ENCODE results near the gene HRCT1. TPM values are rescaled to one million over a fixed set of nuclear protein-coding genes. Genes with fewer than 3 reads are reported as not detected.

HRCT1 gene
- total RNA-seq, 3 donors from 2014 or later: 3.4 to 16.0 (median 12.8) TPM

GRCh38 chr9:35918780-35919179 lies 12.8 kb downstream of the HRCT1 start:
- H3K9me3 ChIP-seq: no peaks in the 10 kb centered on the region
- H3K4me1 ChIP-seq: peaks cover 7 to 9% of the 10 kb centered on the region in 2 donors
- intact Hi-C loops (cut with DNase I; ENCODE audit: low total_unique reads): no loop called here
- TF ChIP-seq POLR2AphosphoS5 (IDR thresholded peaks at IDR 0.05): no peak
- TF ChIP-seq POLR2A (IDR thresholded peaks at IDR 0.05): no peak
- TF ChIP-seq CTCF (IDR thresholded peaks at IDR 0.05): no peak
- H3K4me3 ChIP-seq: no peak overlapping the region
- H3K27me3 ChIP-seq: no peaks in the 10 kb centered on the region
- H3K36me3 ChIP-seq: no peaks in the 10 kb centered on the region
- DNase-seq (ENCODE audit: low spot score in 2 of 2): no peak
- H3K27ac ChIP-seq: peak overlapping the region; percentile 15 to 61

- H3K4me3 ChIP-seq: no peak overlapping the region
- DNase-seq (ENCODE audit: low spot score in 2 of 2): no peak
- no peaks in the 10 kb centered on the region for H3K9me3 ChIP-seq
- H3K27ac ChIP-seq: peak overlapping the region; percentile 15 to 71
- no peaks in the 10 kb centered on the region for H3K36me3 ChIP-seq
- intact Hi-C loops (cut with DNase I; ENCODE audit: low total_unique reads): no loop called here
- H3K27me3 ChIP-seq: no peaks in the 10 kb centered on the region
- TF ChIP-seq POLR2A (IDR thresholded peaks at IDR 0.05) (no peak), POLR2AphosphoS5 (IDR thresholded peaks at IDR 0.05) (no peak), CTCF (IDR thresholded peaks at IDR 0.05) (no peak)
- H3K4me1 ChIP-seq: peaks cover 9 to 12% of the 10 kb centered on the region in 2 donors
Observed at GRCh38 chr9:35919212-35920008, 13.4 kb downstream of the HRCT1 start.

GRCh38 chr9:35920051-35920620 lies 14.1 kb downstream of the HRCT1 start:
- Histone ChIP-seq H3K4me1 (peaks cover 12 to 13% of the 10 kb centered on the region in 2 donors), H3K4me3 (no peak overlapping the region), H3K36me3 (no peaks in the 10 kb centered on the region), H3K27ac (peak overlapping the region in 1 of 2 donors; percentile 71), H3K9me3 (no peaks in the 10 kb centered on the region), H3K27me3 (no peaks in the 10 kb centered on the region)
- TF ChIP-seq CTCF (IDR thresholded peaks at IDR 0.05) (no peak), POLR2AphosphoS5 (IDR thresholded peaks at IDR 0.05) (no peak), POLR2A (IDR thresholded peaks at IDR 0.05) (no peak)
- intact Hi-C loops (cut with DNase I; ENCODE audit: low total_unique reads): no loop called here
- DNase-seq (ENCODE audit: low spot score in 2 of 2): no peak

- Histone ChIP-seq H3K36me3 (no peaks in the 10 kb centered on the region), H3K27me3 (no peaks in the 10 kb centered on the region), H3K9me3 (no peaks in the 10 kb centered on the region), H3K4me3 (peak overlapping the region in 1 of 3 donors; percentile 12), H3K27ac (peak overlapping the region; percentile 88 to 91), H3K4me1 (peaks cover 8 to 12% of the 10 kb centered on the region in 2 donors)
- no peak for DNase-seq (ENCODE audit: low spot score in 2 of 2)
- TF ChIP-seq CTCF (IDR thresholded peaks at IDR 0.05) (no peak), POLR2A (IDR thresholded peaks at IDR 0.05) (no peak), POLR2AphosphoS5 (IDR thresholded peaks at IDR 0.05) (no peak)
- intact Hi-C loops (cut with DNase I; ENCODE audit: low total_unique reads): no loop called here
Observed at GRCh38 chr9:35923598-35923926, 17.6 kb downstream of the HRCT1 start.

All from breast epithelium (tissue), 4 donors.